GM13977 (cell line): ENCODE data around the gene KDM8.

ENCODE experiments used
- DNase-seq: peaks from one replicate; pipeline ENCODE4 v3.0.0; 2012; ENCODE audit warnings: low spot score
- in situ Hi-C: fragments of 300-500 bp; cut with MboI; formaldehyde crosslinking; loops from one replicate; pipeline ENCODE4 v1.12.0; 2022; ENCODE audit warnings: low sequenced_read_pairs, low pct_unique_long_range_greater_than_20kb, mixed read lengths, inconsistent platforms; ENCODE audit not compliant: unreplicated experiment
- TF ChIP-seq, protein P1 (sequence below): IDR thresholded peaks from 2 replicates; pipeline ENCODE4 v1.5.1; 2012; ENCODE audit warnings: mild to moderate bottlenecking, control low read depth; ENCODE audit not compliant: insufficient read depth; ENCODE audit errors: extremely low read depth, missing control alignments

KDM8 gene

DNA sequence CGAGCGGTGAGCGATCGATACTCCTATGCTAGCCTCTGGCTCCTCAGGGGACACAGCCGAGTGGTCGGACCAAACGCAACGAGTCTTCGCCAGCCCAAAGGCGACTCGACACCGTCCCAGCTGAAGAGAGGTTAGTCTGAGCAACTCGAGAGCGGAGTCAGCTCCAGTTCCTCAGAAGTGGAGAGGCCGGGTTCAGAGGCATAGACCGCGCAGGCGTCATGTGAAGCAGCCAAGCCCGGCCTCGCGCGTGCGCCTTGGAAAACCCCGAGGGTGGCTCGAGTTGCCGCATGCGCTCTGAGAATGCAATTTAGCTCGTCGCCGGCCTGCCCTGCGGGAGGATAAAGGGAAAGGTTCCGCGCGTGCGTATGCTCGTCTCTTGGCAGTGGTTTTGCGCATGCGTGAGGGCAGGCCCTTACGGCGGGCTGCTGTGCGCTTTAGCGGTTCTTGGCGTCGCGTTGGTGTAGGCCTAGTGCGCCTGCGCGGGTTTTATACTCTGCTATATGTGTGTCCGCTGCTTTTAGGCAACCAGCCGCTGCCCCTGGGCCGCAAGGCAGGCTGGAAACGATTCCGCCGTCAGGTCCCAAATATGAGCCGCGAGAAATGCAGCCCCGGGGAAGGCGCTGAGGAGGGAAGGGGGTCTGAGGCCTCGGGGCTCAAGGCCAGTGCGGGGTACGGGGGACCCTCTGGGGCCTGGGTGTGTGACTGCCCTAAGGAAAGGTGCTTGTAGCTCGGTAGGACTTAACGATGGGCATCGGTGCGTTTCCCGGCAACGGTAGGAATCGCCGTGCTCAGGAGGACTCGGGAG is at the start of gene KDM8:
Gene KDM8, plus strand, starts transcription at position 20 of the 805 bp plus-strand sequence. CDS start 6,598 bp downstream, outside the sequence.
- TF ChIP-seq, protein P1, sequence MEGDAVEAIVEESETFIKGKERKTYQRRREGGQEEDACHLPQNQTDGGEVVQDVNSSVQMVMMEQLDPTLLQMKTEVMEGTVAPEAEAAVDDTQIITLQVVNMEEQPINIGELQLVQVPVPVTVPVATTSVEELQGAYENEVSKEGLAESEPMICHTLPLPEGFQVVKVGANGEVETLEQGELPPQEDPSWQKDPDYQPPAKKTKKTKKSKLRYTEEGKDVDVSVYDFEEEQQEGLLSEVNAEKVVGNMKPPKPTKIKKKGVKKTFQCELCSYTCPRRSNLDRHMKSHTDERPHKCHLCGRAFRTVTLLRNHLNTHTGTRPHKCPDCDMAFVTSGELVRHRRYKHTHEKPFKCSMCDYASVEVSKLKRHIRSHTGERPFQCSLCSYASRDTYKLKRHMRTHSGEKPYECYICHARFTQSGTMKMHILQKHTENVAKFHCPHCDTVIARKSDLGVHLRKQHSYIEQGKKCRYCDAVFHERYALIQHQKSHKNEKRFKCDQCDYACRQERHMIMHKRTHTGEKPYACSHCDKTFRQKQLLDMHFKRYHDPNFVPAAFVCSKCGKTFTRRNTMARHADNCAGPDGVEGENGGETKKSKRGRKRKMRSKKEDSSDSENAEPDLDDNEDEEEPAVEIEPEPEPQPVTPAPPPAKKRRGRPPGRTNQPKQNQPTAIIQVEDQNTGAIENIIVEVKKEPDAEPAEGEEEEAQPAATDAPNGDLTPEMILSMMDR = no peak
- in situ Hi-C loops = no loop called here
- DNase-seq = peak; percentile 97

DNA sequence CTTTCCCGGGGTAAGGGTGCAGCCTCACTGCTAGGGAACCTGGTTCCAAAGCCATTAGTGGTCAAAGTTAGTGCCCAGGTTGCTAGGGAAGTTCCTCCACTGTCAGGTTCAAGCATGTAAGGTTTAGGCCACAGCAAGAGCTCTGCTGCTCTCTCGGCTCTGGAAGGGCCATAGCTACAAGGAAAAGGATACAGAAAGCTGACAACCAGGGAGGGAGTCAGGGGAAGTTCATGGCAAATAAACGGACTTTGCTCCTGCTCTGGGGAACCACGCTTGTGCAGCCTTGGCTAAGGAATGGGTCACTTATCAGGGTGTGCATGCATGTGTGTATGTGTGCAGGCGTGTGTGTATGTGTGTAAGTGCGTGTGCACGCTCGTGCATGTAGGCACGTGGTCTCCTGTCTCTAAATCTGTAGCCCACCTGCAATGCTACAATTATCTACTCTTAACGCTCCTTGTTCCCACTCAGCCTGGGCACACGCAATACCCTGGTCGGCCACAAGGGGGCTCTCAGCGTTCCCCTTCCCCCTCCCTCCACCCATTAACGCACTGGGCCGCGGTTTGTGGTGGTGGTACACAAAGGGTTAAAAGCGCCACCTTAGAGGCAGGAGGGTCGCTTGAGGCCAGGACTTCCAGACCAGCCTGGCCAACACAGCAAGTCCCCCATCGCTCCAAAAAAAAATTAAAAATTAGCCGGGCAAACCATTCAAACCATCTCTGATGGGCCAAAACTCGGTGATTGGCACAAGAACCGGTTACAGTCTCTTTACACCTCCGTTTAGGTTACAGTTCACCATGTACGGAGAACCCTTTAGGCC is 48.4 kb upstream of the KDM8 start:
- in situ Hi-C loops = no loop called here
- DNase-seq = peak; percentile 72
- TF ChIP-seq, protein P1 = peak; percentile 90

DNA sequence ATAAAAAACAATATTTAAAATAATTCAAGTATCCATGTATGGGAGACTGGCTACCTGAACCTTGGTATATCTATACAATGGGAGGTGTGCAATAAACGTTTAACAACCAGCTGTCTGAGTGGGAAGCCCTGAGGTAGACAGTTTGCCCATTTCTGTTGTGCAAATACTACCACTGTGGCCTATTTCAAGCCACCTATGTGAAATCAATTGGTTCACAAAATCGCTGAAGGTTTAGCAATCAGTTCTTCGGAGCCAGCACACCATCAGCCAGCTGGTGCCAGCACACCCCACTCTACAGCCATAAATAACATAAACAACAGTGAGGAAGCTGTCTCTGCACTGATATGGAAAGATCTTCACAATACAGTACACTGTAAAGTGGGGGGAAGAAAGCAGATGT is 46.7 kb upstream of the KDM8 start:
- no peak for DNase-seq
- TF ChIP-seq, protein P1 = no peak
- in situ Hi-C loops = no loop called here

DNA sequence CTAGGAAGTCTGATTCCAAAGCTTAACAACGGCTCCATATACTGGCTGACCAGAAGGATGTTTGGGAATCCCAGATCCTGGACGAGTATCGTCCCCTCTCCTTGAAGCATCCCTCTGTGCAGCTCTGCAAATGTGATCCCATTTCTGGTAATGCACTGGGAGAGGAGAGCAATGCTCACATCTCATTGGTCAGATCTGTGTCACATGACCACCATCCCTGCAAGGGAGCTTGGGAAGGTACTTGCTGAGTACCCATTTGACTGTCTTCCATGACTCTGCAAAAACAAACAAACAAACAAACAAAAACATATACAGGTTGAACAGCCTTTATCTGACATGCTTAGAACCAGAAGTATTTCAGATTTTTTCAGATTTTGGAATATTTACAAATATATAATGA is 41.9 kb upstream of the KDM8 start:
- TF ChIP-seq, protein P1 = no peak
- no peak for DNase-seq
- in situ Hi-C loops = no loop called here

DNA sequence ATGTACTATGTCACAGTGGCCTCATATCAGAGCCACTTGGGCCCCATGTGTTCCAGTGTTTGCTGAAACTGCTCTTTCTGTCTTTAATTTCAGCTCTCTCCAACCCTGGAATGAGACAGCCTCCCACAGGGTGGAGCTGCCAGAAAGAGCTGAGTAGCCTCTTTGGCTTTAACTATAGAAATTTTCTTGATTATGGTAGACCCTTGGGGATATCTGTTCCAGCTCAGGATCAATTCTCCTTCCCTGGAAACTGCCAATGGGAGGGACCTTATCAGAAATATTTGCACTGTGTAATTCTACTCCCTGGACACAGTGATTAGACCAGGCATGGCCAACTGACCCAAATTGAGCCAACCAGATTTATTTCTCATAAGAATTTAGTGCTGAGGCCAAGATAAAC is 39.0 kb upstream of the KDM8 start:
- DNase-seq = no peak
- in situ Hi-C loops = no loop called here
- TF ChIP-seq, protein P1 = no peak

DNA sequence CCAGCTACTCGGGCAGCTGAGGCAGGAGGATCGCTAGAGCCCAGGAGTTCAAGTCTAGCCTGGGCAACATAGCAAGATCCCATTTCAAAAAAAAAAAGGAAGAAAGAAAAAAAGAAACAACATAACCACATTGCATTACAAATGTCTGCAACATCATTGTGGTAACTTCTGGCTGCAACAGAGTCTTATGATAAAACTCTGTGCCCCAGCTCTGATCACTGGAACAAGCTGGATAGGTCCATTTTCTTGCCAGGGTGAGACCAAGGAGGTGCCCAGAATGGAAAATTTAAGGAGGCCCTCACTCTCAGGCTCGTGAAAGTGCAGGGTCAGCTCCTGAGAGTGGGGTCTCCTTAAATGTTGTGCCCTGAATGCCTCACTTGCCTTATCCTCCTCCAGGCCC is 37.8 kb upstream of the KDM8 start:
- in situ Hi-C loops = no loop called here

More for the DNA sequence above, 37.8 kb upstream of the KDM8 start:
- TF ChIP-seq, protein P1 = no peak
- no peak for DNase-seq
